Measurements from ENCODE around the gene IL17RA.
A peak's percentile ranks its signal among the peaks of the same experiment; 100 is the strongest.

Gene IL17RA

DNA sequence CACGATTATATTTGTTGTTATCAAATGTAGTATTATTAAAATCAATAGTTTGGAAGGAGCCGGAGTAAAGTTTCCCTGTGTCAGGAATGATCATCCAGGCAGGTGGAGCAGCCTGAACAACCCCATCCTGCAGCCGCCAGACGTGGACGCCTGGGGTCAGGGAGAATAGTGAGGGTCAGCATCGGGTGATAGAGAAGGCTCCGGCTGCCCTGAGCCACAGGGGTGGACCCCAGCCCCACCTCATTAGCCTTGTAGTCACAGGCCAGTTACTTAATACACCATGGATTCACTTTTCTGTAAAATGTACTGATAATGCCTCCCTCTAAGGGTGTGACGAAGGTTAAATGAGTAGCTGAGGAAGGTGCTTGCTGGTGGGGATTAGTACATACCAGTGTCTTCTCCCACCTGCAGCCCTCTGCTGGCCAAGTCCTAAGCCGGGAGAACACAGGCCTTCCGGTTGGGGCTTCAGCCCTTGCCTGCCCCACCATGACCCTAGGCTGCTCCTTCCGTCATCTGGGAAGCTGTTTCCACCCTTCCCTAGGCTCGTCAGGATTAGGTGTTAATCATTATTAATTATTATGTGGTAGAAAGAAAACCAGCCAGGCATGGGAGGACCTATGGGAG, 21.5 kb downstream of the IL17RA start:
- no peak for DNase-seq (ENCODE audit: low read depth)

DNA sequence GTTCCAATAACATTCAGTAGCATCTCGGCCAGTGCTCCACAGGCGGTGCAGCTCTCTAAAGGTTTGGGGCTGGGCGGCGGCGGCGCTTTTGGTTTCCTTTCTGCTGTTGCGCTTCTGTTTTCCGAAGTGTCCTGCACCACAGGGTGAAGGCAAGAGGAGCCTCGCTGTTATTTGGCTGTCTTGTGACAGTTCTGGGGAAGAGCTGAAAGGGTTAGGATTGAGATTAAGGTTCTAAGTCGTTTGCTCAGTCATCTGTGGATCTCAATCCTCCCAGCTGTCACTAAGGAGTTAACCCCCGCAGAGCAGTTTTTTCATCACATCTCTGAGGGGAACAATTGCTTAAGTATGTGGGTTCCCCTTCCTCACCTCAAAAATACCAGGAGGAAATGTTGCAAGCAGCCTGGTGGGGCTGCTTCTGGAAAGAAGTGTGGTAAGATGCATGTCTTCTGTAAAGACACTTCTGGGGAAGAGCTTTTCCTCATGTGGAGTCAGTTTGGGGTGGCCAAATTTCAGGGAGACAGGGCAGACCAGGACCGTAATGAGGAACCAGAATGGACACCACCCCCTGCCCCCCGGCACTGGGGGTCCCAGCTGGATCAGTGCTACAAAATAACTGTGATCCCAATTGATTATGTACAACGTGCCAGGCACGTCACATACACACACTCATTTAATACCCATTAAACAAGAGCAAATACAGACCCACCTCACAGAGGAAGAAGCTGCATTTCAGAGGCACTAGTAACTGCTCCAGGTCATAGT, 22.2 kb downstream of the IL17RA start:
- no peak for DNase-seq (ENCODE audit: low read depth)

DNA sequence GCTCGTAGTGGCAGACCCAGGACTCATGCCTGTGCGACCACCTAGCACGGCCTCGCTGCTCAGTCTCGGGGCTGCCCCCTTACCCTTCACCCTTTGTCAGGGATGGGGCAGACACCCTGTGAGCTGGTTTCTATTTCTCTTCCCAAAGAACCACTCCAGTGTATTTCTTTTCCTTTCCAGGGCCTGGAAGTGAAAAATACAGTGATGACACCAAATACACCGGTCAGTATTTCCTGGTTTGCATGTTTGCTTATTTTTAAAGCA, 22.7 kb downstream of the IL17RA start:
- no peak for DNase-seq (ENCODE audit: low read depth)

DNA sequence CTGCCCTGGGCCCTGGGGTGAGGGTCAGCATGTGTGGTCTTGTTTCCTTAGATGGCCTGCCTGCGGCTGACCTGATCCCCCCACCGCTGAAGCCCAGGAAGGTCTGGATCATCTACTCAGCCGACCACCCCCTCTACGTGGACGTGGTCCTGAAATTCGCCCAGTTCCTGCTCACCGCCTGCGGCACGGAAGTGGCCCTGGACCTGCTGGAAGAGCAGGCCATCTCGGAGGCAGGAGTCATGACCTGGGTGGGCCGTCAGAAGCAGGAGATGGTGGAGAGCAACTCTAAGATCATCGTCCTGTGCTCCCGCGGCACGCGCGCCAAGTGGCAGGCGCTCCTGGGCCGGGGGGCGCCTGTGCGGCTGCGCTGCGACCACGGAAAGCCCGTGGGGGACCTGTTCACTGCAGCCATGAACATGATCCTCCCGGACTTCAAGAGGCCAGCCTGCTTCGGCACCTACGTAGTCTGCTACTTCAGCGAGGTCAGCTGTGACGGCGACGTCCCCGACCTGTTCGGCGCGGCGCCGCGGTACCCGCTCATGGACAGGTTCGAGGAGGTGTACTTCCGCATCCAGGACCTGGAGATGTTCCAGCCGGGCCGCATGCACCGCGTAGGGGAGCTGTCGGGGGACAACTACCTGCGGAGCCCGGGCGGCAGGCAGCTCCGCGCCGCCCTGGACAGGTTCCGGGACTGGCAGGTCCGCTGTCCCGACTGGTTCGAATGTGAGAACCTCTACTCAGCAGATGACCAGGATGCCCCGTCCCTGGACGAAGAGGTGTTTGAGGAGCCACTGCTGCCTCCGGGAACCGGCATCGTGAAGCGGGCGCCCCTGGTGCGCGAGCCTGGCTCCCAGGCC, 23.7 kb downstream of the IL17RA start:
- DNase-seq (ENCODE audit: low read depth) = no peak

DNA sequence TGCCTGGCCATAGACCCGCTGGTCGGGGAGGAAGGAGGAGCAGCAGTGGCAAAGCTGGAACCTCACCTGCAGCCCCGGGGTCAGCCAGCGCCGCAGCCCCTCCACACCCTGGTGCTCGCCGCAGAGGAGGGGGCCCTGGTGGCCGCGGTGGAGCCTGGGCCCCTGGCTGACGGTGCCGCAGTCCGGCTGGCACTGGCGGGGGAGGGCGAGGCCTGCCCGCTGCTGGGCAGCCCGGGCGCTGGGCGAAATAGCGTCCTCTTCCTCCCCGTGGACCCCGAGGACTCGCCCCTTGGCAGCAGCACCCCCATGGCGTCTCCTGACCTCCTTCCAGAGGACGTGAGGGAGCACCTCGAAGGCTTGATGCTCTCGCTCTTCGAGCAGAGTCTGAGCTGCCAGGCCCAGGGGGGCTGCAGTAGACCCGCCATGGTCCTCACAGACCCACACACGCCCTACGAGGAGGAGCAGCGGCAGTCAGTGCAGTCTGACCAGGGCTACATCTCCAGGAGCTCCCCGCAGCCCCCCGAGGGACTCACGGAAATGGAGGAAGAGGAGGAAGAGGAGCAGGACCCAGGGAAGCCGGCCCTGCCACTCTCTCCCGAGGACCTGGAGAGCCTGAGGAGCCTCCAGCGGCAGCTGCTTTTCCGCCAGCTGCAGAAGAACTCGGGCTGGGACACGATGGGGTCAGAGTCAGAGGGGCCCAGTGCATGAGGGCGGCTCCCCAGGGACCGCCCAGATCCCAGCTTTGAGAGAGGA, 24.5 kb downstream of the IL17RA start:
- DNase-seq (ENCODE audit: low read depth) = no peak

DNA sequence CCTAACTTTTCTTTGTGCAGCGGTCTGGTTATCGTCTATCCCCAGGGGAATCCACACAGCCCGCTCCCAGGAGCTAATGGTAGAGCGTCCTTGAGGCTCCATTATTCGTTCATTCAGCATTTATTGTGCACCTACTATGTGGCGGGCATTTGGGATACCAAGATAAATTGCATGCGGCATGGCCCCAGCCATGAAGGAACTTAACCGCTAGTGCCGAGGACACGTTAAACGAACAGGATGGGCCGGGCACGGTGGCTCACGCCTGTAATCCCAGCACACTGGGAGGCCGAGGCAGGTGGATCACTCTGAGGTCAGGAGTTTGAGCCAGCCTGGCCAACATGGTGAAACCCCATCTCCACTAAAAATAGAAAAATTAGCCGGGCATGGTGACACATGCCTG, 25.2 kb downstream of the IL17RA start:
- no peak for DNase-seq (ENCODE audit: low read depth)

DNA sequence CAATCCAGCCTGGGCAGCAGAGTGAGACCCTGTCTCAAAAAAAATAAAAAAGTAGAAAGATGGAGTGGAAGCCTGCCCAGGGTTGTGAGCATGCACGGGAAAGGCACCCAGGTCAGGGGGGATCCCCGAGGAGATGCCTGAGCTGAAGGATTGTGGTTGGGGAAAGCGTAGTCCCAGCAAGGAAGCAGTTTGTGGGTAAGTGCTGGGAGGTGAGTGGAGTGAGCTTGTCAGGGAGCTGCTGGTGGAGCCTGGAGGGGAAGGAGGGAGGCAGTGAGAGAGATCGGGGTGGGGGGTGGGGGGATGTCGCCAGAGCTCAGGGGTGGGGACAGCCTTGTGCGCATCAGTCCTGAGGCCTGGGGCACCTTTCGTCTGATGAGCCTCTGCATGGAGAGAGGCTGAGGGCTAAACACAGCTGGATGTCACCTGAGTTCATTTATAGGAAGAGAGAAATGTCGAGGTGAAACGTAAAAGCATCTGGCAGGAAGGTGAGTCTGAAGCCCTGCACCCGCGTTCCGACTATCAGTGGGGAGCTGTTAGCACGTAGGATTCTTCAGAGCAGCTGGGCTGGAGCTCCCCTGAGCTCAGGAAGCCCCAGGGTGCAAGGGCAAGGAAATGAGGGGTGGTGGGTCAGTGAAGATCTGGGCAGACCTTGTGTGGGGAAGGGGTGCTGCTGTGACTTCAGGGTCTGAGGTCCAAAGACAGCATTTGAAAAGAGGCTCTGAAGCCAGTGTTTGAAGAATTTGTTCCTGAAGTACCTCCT, 26.2 kb downstream of the IL17RA start:
- DNase-seq (ENCODE audit: low read depth) = no peak

DNA sequence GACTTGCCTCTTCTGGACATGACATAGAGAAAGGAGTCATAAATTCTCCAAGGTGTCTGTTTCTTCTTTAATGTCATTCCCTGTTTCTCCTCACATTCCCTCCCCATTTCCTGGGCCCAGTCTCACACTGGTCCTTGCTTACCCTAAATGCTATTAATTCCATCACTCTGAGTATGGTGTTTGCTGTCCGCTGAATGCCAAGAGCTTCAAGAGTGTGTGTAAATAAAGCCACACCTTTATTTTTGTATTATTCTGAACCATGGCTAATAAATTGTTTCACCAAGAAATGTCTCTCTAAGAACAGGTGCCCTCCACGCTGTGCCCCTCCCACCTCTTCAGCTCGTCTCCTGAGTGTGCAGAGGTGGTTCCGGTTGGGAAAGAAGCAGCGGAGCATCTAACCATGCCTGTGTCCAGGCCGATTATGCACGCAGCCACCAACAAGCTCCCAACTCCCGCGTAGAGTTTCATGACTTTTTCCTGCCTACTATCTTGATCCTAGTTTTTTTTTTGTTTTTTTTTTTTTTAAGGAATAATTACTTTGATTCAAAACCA, 27.8 kb downstream of the IL17RA start:
- DNase-seq (ENCODE audit: low read depth) = no peak

DNA sequence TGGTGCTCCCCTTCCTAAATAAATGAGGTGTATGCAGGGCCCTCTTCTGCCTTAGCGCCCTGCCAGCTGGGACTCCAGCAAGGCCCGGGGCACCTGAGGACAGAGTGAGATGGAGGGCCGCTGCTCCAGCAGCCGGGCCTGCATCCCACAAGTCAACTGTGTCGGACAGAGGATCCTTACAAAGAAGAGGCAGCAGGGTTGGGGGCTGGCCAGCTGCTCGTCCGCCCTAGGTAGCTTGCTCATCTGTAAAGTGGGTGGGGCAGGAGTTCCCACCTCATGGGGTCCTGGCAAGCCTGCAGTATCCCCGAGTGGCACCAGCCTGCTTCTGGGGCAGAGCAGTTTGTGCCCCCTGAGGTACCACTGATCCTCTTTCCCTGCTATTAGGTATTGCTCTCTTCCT, 28.8 kb downstream of the IL17RA start:
- DNase-seq (ENCODE audit: low read depth) = no peak

DNA sequence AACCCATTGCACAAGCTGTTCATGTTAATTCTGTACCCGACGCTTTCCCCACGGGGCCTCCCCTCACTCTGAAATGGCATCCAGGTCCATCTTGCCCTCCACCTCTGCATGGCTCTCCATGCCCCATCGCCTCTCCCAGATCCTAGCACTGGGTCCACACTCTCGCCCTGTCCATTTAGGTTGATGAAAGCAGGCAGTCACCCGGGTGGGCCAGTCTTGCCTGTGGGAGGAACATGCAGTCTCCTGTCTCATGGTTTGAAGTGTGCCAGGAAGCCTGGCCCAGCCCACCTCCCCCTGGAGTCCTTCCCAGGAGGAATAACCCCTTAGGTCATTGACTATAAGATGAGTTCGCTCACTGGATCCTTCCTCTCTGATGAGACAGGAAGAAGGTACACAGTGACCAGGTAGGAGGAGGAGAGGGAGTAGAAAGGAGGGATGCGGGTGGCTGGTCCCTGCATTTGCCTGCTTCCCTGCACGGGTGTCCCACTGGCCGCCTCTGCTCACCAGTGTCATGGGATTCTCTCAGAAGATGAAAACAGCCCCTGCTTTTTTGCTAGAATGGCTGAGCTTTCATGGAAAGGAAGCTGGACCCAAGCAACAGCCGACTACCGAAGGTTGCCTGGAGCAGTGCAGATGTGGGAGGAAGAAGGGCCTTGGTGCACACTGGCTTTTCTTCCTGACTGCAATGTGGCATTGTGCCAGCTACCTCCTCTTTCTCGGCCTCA, 29.5 kb downstream of the IL17RA start:
- DNase-seq (ENCODE audit: low read depth) = no peak

DNA sequence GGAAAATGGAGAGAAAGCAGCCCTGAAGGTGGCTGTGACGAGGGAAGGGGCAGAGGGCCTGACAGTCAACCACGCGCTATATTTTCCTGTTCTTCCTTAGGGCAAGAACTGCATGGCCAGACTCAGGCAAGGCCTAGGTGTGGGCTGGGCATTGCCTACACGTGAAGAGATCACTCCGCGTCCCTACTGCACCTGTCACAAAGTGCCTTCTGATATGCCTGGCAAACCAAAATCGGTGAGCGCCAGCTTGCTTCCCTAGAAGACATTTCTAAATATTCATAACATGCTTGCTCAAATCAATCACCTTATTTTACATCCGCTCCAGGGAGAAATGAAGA, 30.1 kb downstream of the IL17RA start:
- no peak for DNase-seq (ENCODE audit: low read depth)

DNA sequence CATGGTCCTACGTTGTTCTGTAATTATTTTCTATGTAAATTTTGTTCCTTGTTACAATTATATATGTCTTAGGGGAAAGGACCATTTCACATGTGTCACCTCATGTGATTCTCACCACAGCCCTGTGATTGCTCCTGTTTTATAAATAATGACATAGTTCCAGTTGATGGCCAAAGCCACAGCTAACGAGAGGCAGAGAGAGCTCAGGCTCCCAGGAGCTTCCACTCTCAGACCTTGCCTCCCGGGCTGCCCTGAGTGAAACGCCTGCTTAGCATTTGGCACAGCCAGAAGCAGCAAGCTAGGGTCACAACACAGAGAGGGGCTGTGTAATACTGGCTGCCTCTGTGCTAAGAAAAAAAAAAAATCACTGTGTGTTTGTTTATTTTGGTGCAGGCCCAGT, 30.4 kb downstream of the IL17RA start:
- DNase-seq (ENCODE audit: low read depth) = no peak

DNA sequence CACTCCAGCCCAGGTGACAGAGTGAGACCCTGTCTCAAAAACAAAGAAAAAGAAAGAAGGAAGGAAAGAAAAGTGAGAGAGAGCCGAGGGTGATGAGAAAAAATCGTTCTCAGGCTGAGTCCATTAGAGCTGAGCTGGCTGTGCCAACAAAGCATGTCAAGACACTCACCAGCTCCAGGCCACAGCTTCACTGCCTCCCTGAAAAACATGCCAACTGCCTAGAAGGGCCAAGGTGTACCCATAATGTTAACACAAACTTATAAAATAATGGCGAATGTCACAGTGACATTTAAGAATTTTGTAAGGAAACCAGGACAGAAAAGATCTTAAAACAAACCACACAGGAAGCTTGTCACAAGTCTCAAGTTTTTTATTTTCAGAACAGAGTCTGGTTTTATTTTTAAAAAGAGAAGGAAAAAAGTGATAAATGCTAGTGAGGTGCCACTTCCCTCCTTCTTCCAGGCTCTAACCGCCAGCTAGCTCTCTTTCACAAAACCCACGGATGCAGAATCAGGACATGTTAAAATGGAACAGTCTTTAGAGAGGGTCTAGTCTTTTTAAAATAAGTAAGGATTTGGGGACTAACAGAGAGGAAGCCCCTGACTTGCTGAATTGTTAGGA, 31.3 kb downstream of the IL17RA start:
- DNase-seq (ENCODE audit: low read depth) = no peak

DNA sequence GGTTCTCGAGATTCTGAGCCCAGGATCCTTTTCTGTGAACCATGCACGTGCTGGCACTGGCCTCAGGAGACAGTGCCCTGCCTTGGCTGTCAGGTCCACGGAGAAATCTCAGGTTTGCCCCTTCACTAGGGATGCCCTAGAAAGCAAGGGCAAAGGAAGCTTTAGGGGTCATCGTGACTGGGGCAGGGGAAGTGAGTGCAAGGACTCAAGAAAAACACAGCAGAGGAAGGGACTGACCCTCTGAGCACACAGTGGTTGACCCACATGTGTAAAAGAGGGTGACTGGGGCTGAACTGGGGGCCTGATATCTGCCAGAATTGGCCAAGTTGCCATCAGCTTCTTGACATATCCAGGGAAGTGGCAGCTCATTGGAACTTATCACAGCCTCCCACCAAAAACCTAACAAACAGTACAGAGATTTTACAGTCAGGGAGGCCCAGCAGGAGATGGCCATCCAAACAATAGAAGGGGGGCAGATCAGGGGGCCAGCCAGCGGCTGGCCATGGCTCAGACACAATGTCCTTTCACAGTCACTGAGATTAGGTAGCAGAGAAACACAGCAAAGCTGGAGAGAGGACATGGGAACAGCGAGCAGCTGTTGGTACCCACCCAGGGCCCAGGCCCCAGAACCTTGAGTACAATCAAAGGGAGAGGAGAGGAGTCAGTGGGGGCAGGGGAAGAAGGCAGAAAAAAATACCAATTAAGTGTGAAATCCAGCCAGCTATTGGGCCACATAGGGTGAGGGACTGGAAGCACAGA, 32.0 kb downstream of the IL17RA start:
- DNase-seq (ENCODE audit: low read depth) = no peak

DNA sequence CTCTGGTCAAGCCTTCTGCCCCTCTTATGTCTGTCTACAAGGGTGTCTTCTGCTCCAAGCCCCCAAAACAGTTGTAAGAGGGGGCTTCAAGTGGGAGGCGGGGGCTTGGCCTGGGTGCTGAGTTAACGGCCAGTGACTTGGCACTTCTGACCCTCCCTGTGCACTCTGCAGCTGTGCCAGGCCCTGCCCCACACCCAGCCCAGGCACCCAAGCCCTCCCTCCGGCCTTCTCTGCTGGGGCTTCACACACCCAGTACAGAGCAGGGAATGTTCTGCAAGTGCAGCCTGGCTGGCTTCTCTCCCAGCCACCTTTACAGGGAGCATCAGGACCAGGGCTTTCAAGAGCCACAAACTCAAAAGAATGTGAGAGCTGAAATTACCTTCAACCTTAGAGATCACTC, 32.6 kb downstream of the IL17RA start:
- DNase-seq (ENCODE audit: low read depth) = no peak

DNA sequence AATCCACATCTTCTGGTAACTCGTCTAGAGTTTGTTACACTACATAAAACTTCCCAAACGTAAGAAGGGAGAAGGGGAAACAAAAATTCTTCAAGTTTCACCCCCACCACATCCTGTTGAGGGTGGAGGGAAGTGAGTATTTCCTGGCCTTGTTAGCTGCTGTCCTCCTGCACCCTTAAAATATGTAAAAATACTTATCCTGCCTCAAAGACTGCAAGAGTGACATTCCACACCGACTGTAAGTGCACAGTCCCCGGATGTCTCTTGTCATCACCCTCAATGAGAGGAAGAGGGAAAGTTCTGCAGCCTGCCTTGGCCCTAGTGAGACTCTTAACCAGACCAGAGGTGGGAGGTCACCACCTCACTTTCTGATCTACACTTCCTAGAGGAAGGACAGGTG, 33.1 kb downstream of the IL17RA start:
- DNase-seq (ENCODE audit: low read depth) = no peak

DNA sequence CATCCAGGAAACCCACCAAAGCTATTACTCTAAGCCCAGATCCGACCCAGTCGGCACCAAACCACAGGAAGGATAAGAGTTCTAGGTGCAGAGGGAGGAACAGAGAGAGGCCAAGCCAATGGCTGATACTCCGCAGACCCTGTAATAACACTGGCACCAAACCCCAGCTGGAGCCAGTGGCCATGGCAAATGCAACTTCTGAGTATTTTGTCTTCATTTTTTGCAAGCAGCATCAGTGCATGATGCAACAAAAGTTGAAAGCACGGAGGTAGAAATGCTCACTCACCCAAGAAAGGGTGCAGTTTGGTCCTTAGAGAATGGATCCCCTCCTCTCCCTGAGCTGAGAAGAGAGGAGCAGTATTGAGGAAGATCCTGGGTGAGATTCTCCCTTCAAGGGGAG, 33.5 kb downstream of the IL17RA start:
- DNase-seq (ENCODE audit: low read depth) = no peak

DNA sequence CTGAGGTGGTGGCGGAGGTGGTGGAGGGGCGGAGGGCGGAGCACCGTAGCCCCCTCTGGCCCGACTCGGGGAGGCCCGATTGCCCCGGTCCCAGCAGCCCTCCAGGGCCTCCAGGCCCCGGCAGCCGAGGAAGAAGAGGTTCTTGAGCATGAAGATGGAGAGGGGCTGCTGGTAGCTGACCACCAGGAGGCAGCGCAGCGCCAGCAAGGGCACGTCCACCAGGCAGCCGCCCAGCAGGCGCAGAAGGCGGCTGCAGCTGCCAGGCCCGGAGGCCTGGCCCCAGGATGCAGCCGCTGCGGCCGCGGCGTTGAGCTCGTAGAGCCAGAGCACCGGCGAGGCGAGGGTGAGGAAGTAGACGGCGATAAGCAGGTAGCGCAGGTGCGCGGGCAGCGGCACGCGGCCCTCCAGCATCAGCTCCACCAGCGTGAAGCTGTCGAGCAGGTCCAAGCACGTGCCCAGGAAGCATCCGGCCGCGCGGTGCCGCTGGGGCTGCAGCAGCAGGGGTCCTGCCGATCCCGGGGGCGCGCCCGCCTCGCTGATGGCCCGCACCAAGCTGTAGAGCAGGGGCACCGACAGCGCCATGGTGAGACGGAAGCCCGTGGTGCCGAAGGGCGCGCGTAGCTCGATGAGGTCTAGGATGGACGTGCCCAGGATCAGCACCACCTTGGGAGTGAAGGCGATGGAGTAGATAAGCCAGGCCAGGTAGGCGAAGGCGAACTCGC, 34.8 kb downstream of the IL17RA start:
- no peak for DNase-seq (ENCODE audit: low read depth)

DNA sequence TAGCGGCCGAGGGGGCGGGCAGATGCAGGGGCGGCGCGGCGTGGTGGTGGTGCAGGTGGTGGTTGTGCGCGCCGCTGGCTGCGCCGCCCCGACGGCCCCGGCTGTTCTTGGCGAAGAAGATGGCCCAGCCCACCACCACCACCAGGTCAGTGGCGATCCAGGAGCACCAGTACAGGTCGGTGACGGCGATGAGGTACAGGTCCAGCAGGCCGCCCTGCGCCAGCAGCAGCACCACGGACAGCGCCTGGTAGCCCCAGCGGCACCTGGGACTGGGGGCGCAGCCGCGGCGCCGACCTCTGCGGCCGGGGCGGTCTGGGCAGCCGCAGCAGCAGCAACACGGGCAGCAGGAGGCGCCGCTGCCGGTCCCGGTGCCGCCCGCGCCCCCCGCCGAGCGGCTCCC, 35.5 kb downstream of the IL17RA start:
- DNase-seq (ENCODE audit: low read depth) = peak; percentile 20

Data from activated gamma-delta T cell treated with anti-CD3 and anti-CD28 coated beads, Interleukin-2, amount 50 U/mL, for 16 hours (primary cell).